Loucy (cell line): ENCODE results near the gene DNAH7.

Experiments
- H2AFZ ChIP-seq: fragments of 200-600 bp; sonication (generic); 2 replicates; pipeline ENCODE4 v1.6.0; 2016; ENCODE audit warnings: antibody characterized with exemption, mild to moderate bottlenecking, low read length, moderate library complexity
- H3F3A ChIP-seq: fragments of 200-600 bp; 2 replicates; pipeline ENCODE4 v1.6.0; 2016; ENCODE audit warnings: antibody characterized with exemption, low read depth, mild to moderate bottlenecking
- H3K27me3 ChIP-seq: fragments of 200-600 bp; sonication (generic); 2 replicates; pipeline ENCODE4 v1.6.1; 2014; ENCODE audit warnings: low read length, mild to moderate bottlenecking; ENCODE audit not compliant: insufficient read depth, poor library complexity, severe bottlenecking
- H3K36me3 ChIP-seq: fragments of 200-600 bp; sonication (generic); 2 replicates; pipeline ENCODE4 v1.6.1; 2016; ENCODE audit warnings: low read length; ENCODE audit not compliant: insufficient read depth
- H3K4me1 ChIP-seq: fragments of 200-600 bp; sonication (generic); 2 replicates; pipeline ENCODE4 v1.5.1; 2014; ENCODE audit warnings: low read length, mild to moderate bottlenecking; ENCODE audit not compliant: insufficient read depth, poor library complexity, severe bottlenecking
- H3K4me2 ChIP-seq: fragments of 200-600 bp; sonication (generic); 2 replicates; pipeline ENCODE4 v1.6.0; 2014; ENCODE audit warnings: antibody characterized with exemption, low read length, low read depth, mild to moderate bottlenecking; ENCODE audit not compliant: poor library complexity, severe bottlenecking
- H3K4me3 ChIP-seq: fragments of 200-600 bp; sonication (generic); 2 replicates; pipeline ENCODE4 v1.5.1; 2014; ENCODE audit warnings: low read length, mild to moderate bottlenecking, mixed read lengths; ENCODE audit not compliant: poor library complexity, severe bottlenecking
- H3K79me2 ChIP-seq: fragments of 200-600 bp; sonication (generic); 2 replicates; pipeline ENCODE4 v1.6.1; 2014; ENCODE audit warnings: low read length; ENCODE audit not compliant: insufficient read depth
- H3K9ac ChIP-seq: fragments of 200-600 bp; sonication (generic); 2 replicates; pipeline ENCODE4 v1.6.0; 2014; ENCODE audit warnings: mild to moderate bottlenecking, low read depth, low read length, moderate library complexity; ENCODE audit not compliant: poor library complexity, severe bottlenecking
- H3K9me2 ChIP-seq: fragments of 200-600 bp; sonication (generic); replicated peaks from 2 replicates; pipeline ENCODE4 v1.6.1; 2016; ENCODE audit warnings: low read depth, low read length, mixed read lengths
- H3K9me3 ChIP-seq: fragments of 200-600 bp; sonication (generic); 2 replicates; pipeline ENCODE4 v1.6.1; 2014; ENCODE audit warnings: mild to moderate bottlenecking, antibody characterized with exemption, low read length, low read depth; ENCODE audit not compliant: insufficient read depth
- H4K20me1 ChIP-seq: fragments of 200-600 bp; sonication (generic); 2 replicates; pipeline ENCODE4 v1.6.0; 2014; ENCODE audit warnings: antibody characterized with exemption, low read length, mild to moderate bottlenecking; ENCODE audit not compliant: insufficient read depth, poor library complexity, severe bottlenecking
- CTCF ChIP-seq: fragments of 200-600 bp; sonication (generic); conservative IDR thresholded peaks from 2 replicates; pipeline ENCODE4 v1.5.1; 2014; ENCODE audit warnings: mild to moderate bottlenecking, antibody characterized with exemption, low read length
- EZH2phosphoT487 ChIP-seq: fragments of 200-600 bp; IDR thresholded peaks from 2 replicates; pipeline ENCODE4 v1.6.1; 2018; ENCODE audit warnings: antibody characterized with exemption, mild to moderate bottlenecking, moderate library complexity, borderline replicate concordance

The DNAH7 gene

GRCh38 chr2:195709901-195710806 is 358.5 kb downstream of the DNAH7 start:
- H3K4me1 ChIP-seq: no peaks in the 10 kb centered on the region
- no peaks in the 10 kb centered on the region for H3K9me2 ChIP-seq
- H3K79me2 ChIP-seq: no peaks in the 10 kb centered on the region
- no peaks in the 10 kb centered on the region for H3F3A ChIP-seq
- no peak overlapping the region for H3K9ac ChIP-seq
- H3K4me2 ChIP-seq: no peak overlapping the region
- no peak for TF ChIP-seq CTCF
- no peaks in the 10 kb centered on the region for H3K27me3 ChIP-seq
- no peak overlapping the region for H3K4me3 ChIP-seq
- H4K20me1 ChIP-seq: no peaks in the 10 kb centered on the region
- H2AFZ ChIP-seq: no peak overlapping the region
- H3K36me3 ChIP-seq: peaks cover 38% of the 10 kb centered on the region
- H3K9me3 ChIP-seq: no peaks in the 10 kb centered on the region

- no peaks in the 10 kb centered on the region for H3K27me3 ChIP-seq
- peaks cover 17% of the 10 kb centered on the region for H3K79me2 ChIP-seq
- H3K36me3 ChIP-seq: peaks cover 20% of the 10 kb centered on the region
- no peaks in the 10 kb centered on the region for H3K9me2 ChIP-seq
- H3K4me2 ChIP-seq: no peak overlapping the region
- no peak for TF ChIP-seq CTCF
- no peak for TF ChIP-seq EZH2phosphoT487
- no peak overlapping the region for H3K9ac ChIP-seq
- no peak overlapping the region for H3K4me3 ChIP-seq
- no peaks in the 10 kb centered on the region for H3F3A ChIP-seq
- H3K4me1 ChIP-seq: no peaks in the 10 kb centered on the region
- H2AFZ ChIP-seq: no peak overlapping the region
- peaks cover 2% of the 10 kb centered on the region; the same call in 1 of the 2 replicates for H3K9me3 ChIP-seq
- no peaks in the 10 kb centered on the region for H4K20me1 ChIP-seq
These were observed 362.3 kb downstream of the DNAH7 start for GRCh38 chr2:195706161-195706900.

- H3K27me3 ChIP-seq: no peaks in the 10 kb centered on the region
- H2AFZ ChIP-seq: no peak overlapping the region
- H3K36me3 ChIP-seq: peaks cover 12% of the 10 kb centered on the region
- no peak overlapping the region for H3K4me2 ChIP-seq
- peaks cover 32% of the 10 kb centered on the region for H3K79me2 ChIP-seq
- no peaks in the 10 kb centered on the region for H4K20me1 ChIP-seq
- no peaks in the 10 kb centered on the region for H3F3A ChIP-seq
- TF ChIP-seq EZH2phosphoT487 (no peak), CTCF (no peak)
- H3K4me3 ChIP-seq: no peak overlapping the region
- H3K9me2 ChIP-seq: no peaks in the 10 kb centered on the region
- H3K4me1 ChIP-seq: peaks cover 9% of the 10 kb centered on the region
- no peak overlapping the region for H3K9ac ChIP-seq
- peaks cover 23% of the 10 kb centered on the region for H3K9me3 ChIP-seq
These were observed 368.2 kb downstream of the DNAH7 start for GRCh38 chr2:195700480-195700879.
